Mammary epithelial cell (primary cell): Measurements from ENCODE around the gene APLP1.

Experiments
- CTCF ChIP-seq, 2 donors: IDR thresholded peaks in 1 of 2; conservative IDR thresholded peaks in 1 of 2; 2 replicates each; pipeline ENCODE4 v1.5.1; 2011 to 2012; ENCODE audit warnings: inconsistent platforms in 2 of 2, low read length in 2 of 2, mild to moderate bottlenecking in 2 of 2, control low read depth in 1 of 2, low read depth in 1 of 2; ENCODE audit not compliant: insufficient read depth in 1 of 2; ENCODE audit errors: extremely low read depth in 1 of 2
- EZH2 ChIP-seq: IDR thresholded peaks from 2 replicates; pipeline ENCODE4 v1.6.1; 2012; ENCODE audit warnings: low read length, inconsistent platforms, borderline replicate concordance

GRCh38 chr19:35898499-35898809 is 30.1 kb downstream of the APLP1 start:
- no peak for TF ChIP-seq CTCF (conservative IDR thresholded peaks at IDR 0.05 in 1 of 2, IDR thresholded peaks at IDR 0.05 in 1 of 2; ENCODE audit: extremely low read depth in 1 of 2, insufficient read depth in 1 of 2, low read depth in 1 of 2, low read length in 2 of 2)
- TF ChIP-seq EZH2: no peak
